NCI-H748 (cell line): Measurements from ENCODE around the gene IFNL2.
"Not testable (repeated sequence)": the region's sequence is repeated elsewhere in the genome, so short reads cannot be mapped to it uniquely, and the experiment has no call there.

Experiments used
- DNase-seq: peaks from one replicate; lab custom pipeline; 2025; ENCODE audit not compliant: unreplicated experiment; lab: John Stamatoyannopoulos, UW

The IFNL2 gene

GRCh38 chr19:39252458-39252857 is 15.7 kb upstream of the IFNL2 start:
- DNase-seq = no peak

GRCh38 chr19:39253374-39254149 is 14.6 kb upstream of the IFNL2 start:
- DNase-seq = no peak

GRCh38 chr19:39254531-39255345 is 13.5 kb upstream of the IFNL2 start:
- DNase-seq = no peak

- no peak for DNase-seq
Observed at GRCh38 chr19:39257227-39257626, 11.0 kb upstream of the IFNL2 start.

GRCh38 chr19:39261704-39262103 is 6.5 kb upstream of the IFNL2 start:
- DNase-seq = no peak

- DNase-seq = peak; percentile 14
Observed at GRCh38 chr19:39262496-39262895, 5.7 kb upstream of the IFNL2 start.

- no peak for DNase-seq
Observed at GRCh38 chr19:39263912-39264305, 4.3 kb upstream of the IFNL2 start.

- DNase-seq = peak; percentile 31
Observed at GRCh38 chr19:39264306-39265290, 3.6 kb upstream of the IFNL2 start.

- no peak for DNase-seq
Observed at GRCh38 chr19:39265321-39265916, 2.8 kb upstream of the IFNL2 start.

GRCh38 chr19:39268531-39269223 is 481 bp downstream of the IFNL2 start:
- DNase-seq = not testable (repeated sequence)

GRCh38 chr19:39269369-39269768 is 1.2 kb downstream of the IFNL2 start:
- DNase-seq = not testable (repeated sequence)

- peak; percentile 81 for DNase-seq
Observed at GRCh38 chr19:39270036-39270871, 2.1 kb downstream of the IFNL2 start.

GRCh38 chr19:39273859-39274258 is 5.7 kb downstream of the IFNL2 start:
- not testable (repeated sequence) for DNase-seq

GRCh38 chr19:39275578-39275977 is 7.4 kb downstream of the IFNL2 start:
- no peak for DNase-seq

GRCh38 chr19:39276740-39277139 is 8.5 kb downstream of the IFNL2 start:
- no peak for DNase-seq

- no peak for DNase-seq
Observed at GRCh38 chr19:39277598-39277997, 9.4 kb downstream of the IFNL2 start.

GRCh38 chr19:39282021-39282420 is 13.8 kb downstream of the IFNL2 start:
- no peak for DNase-seq

- DNase-seq = no peak
Observed at GRCh38 chr19:39284032-39284431, 15.8 kb downstream of the IFNL2 start.

- DNase-seq = no peak
Observed at GRCh38 chr19:39293394-39293793, 25.2 kb downstream of the IFNL2 start.
